Stimulated activated CD8-positive, alpha-beta memory T cell treated with anti-CD3 and anti-CD28 coated beads, Interleukin-15, amount 100 ng/mL, for 4 hours (primary cell): ENCODE results near the gene KCNE2.
"Not testable (repeated sequence)": the region's sequence is repeated elsewhere in the genome, so short reads cannot be mapped to it uniquely, and the experiment has no call there.

Source experiments
- DNase-seq, 2 donors: peaks; one replicate each; pipeline ENCODE4 v3.0.0-alpha.2; 2020; ENCODE audit warnings: low read depth in 2 of 2

Gene KCNE2

DNA sequence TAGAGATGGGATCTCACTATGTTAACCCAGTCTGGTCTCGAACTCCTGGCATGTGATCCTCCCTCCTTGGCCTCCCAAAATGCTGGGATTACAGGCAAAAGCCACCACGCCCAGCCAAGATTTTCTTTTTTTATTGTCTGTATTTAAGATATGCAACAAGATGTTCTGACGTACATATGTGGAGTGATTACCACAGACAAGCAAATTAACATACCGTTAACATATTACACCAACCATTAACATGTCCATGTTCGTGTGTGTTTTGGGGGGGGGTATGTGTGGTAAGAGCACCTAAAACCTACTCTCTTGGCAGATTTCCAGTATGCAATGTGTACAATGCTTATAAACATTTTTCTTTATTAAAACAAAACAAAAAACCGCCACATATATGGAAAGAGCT is 10.6 kb upstream of the KCNE2 start:
- DNase-seq: no peak

DNA sequence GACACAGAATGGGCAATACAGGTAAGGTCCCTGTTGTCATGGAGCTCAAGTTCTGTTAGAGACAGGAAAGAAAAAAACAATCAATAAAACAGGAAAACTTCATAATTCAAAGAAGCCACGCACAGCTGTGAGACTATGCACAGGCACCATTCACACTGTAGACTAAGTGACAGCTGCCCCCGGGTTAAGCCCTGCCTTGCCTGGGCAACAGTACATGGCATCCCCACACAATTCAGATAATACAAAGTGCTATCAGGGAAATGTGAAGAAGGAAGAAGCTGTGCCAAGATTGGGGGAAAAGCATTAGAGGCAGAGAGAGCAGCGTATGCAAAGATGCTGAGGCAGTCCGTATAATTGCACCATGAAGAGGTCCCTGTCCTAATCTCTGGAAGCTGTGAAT is 9.0 kb upstream of the KCNE2 start:
- no peak for DNase-seq

DNA sequence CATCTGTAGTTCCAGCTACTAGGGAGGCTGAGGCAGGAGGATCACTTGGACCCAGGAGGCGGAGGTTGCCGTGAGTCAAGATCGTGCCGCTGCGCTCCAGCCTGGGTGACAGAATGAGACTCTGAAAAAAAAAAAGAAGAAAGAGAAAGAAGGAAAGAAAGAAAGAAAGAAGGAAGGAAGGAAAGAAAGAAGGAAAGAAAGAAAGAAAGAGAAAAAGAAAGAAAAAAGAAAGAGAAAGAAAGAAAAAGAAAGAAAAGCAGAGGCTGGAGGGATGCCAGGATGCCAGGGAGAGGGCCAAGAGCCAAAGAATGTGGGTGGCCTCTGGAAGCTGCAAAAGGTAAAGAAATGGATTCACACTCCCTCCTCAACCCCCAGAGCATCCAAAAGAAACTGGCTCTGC is 8.2 kb upstream of the KCNE2 start:
- DNase-seq: no peak

DNA sequence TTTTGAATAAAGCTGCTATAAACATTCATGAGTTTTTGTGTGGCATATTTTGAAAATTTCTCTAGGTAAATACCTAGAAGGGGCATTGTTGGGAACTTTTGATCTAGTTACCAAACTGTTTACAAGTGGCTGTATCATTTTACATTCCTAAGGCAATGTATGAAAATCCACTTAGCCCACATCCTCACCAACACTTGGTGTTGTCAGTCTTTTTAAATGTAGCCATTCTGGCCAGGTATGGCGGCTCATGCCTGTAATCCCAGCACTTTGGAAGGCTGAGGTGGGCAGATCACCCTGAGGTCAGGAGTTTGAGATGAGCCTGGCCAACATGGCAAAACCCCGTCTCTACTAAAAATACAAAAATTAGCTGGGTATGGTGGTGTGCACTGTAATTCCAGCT is 5.9 kb upstream of the KCNE2 start:
- DNase-seq: no peak

DNA sequence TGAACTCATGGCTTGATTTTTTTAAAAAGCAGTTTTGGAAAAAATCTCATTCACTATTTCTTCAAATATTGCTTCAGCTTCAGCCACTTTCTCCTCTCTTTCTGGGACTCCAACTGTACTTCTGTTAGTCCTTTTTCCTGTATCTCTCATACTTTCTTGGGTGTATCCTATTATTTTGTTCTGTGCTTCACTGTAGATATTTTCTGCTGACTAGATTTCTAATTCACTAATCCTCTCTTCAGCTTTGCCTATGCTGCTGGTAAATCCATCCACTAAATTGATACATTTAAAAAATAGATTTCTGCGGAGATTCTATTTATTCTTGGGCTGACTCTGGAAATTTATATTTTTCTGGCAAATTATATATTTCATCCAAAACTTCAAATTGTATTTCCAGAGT is 4.9 kb upstream of the KCNE2 start:
- DNase-seq: no peak

DNA sequence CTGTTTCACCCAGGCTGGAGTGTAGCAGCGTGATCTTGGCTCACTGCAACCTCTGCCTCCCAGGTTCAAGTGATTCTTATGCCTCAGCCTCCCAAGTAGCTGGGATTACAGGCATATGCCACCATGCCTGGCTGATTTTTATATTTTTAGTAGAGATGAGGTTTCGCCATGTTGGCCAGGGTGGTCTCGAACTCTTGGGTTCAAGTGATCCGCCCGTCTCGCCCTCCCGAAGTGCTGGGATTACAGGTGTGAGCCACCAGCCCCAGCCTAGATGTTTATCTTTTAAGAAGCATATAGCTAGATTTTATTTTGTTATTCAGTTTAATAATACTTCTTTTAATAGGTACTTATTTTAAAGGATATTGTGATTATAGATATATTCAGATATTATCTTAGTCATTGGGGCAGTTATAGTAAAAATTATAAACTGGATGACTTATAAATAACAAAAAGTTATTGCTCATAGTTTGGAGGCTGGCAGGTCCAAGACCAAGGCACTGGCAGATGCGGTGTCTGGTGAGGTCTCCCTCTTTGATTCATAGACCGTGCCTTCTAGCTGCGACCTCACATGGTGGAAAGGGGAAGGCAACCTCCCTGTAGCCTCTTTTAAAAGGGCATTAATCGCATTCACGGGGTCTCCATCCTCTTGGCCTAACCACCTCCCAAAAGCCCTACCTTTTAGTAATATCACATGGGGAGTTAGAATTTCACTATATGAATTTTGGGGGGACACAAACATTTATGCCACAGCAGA is 3.1 kb upstream of the KCNE2 start:
- DNase-seq: no peak

DNA sequence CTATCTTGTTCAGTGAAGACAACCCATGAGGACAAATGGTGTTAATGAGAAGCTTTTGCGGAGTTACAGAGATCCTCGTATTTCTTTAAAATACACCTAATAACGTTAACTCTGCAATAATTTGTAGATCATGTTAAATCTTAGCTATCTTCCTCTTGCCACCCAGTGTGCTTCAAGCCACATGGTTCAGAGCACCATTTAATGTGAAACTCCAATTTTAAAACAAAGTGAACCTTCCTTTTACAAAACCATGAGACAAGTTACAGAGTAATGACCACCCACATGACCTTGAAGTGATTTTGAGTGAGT is 1.7 kb upstream of the KCNE2 start:
- no peak for DNase-seq

DNA sequence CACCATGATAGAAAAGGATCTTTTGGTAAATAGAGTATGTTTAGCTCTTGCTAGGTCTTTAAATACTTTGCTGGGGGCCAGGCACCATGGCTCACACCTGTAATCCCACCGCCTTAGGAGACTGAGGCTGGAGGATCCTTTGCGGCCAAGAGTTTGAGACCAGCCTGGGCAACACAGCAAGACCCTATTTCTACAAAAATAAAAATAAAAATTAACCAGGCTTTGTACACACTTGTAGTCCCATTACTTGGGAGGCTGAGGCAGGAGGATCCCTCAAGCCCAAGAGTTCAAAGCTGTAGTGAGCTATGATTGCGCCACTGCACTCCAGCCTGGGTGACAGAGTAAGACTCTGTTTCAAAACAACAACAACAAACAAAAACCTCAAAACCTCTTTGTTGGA is 1.1 kb upstream of the KCNE2 start:
- no peak for DNase-seq

DNA sequence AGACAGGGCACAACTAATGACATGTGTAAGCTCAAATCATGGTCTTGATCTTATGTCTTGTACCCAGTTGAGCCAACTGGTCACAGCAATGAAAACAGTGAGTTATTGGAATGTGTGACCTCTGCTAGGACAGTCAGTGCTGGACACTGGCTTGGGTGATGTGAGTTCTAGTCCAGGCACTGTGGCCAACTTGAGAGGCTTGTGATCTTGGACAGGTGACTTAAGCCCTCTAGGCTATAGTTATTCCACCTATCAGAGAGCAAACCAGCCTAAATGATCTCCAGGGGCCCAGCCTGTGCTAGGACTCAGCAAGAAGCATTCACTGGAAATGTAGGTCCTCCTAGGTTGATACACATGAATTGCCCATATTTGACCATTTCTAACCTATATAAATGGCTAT is 1.1 kb downstream of the KCNE2 start:
- DNase-seq: no peak

DNA sequence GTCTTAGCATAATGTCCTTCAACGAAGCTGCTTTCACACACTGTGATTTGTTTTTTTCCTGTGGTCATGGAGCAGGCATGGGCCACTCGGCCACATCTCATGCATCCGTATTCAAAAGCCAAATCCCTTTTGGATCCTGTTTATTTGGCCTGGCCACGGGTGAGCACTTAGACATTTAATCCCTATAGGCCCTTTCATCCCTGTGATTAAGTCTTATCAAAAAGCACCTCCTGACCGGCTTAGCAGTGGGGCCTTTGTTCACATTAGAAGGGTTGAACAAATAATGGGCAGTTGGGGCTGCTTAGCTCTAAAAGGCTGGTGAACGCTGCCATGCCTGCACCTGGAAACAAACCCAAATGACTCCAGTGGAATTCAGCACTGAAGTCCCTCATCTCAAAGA is 2.0 kb downstream of the KCNE2 start:
- DNase-seq: no peak

DNA sequence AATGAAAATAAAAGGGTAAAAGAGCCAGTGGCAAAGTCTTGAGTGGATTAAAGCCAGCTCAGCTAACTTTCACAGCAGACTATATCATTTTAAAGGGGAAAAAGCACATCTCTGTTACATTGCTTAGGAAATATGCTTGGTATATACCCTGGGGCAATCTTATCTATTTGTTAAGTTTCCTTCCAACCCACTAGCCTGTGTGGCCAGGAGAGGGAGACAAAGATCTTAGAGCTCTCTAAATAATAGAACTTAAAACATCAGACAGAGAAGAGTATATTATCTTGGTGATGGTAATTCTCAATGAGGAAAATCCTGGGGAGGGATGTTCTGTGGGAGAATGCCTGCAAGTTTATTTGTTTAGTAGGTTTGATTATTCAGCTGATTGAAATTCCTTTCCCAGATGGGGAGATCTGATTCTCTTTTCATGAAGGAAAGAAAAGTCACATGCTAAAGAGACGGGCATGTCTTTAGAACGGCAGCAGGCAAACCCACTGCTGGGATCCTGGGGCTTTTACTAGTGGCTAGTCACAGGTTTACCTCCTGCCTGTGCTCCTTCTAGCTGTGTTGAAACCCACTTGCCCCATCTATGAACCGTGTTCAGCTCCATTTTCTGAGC is 3.6 kb downstream of the KCNE2 start:
- DNase-seq: no peak

DNA sequence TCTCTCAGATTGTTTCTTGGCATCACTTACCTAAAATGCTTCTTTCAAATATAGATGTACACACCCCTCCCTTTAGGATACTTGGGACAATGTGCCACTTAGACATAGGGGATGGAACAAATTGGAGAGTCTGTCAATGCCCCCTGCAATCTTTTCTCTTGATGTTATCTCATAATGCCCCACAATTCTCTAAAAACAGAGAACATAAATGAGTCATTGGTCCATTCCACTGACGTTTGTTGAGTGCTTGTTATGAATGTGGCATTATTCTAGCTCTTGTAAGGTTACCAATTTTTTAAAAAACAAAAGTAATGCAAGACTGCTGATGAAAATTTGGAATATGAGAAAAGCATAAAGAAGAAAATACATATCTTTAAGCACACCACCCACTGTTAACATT is 5.9 kb downstream of the KCNE2 start:
- DNase-seq: no peak

DNA sequence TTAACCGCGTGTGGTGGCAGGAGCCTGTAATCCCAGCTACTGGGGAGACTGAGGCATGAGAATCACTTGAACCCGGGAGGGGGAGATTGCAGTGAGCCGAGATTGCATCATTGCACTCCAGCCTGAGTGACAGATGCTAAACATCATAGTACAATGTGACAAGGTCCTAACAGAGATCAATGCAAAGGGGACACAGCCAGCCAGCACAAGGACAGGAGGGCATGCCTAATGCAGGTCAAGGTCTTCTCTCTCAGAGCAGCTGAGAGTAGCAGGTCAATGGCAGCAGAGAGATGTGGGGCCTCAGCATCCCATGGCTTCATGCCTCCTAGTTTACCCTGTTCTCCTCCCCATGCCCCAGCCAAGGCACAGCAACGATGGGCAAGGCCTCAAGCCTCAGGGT is 8.5 kb downstream of the KCNE2 start:
- DNase-seq: no peak

DNA sequence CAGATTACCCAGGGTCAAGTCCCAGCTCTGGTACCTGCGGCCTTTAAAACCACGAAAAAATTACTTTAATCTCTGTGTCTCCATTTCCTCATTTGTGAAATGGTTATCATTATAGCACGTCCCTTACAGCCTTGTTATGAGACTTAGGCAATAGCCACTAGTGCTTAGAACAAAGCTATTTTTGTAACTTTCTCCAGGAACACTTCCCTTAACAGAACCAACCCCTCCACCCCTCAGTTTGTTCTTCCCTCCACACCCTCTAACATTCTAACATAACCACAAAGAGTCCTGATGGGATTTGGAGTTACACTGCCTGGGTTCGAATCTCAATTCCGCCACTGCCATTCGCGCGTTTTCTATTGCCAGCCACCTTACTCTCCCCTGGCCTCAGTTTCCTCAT is 10.7 kb downstream of the KCNE2 start:
- not testable (repeated sequence) for DNase-seq

DNA sequence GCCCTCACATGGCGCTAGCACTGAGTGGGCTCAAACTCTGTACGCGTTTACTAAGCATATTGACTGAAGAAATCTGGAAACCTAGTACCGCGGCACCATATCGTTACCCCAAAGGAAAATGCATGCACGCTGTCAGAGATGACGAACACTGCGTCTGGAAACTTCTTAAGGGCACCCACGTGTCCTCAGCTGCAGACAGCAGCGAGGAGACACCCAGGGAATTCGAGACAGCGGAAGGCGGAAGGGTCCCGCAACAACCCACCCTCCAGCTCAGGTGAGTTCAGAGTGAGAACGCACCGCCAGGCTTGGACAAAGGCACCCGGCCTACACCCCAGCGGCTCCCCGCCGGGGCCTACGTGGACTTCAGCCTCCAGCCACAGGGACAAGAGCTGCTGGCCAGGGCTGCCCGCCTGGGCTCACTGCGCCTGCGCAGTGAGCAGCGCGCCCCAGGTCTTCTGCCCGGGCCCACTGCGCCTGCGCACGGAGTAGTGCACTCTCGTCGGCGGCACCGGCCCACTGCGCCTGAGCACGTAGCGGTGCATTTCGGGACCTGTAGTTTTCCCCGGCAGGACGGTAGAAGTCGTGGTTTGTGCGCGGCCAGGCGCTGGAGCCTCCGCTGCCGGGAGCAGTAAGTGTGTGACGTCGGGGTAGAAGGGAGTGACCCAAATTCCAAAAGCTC is 11.3 kb downstream of the KCNE2 start, which contains the start of gene SMIM11:
SMIM11 (plus strand) TSS at position 568 of the 679 bp plus-strand sequence. CDS start 3,998 bp downstream, outside the sequence.
- DNase-seq: not testable (repeated sequence)

DNA sequence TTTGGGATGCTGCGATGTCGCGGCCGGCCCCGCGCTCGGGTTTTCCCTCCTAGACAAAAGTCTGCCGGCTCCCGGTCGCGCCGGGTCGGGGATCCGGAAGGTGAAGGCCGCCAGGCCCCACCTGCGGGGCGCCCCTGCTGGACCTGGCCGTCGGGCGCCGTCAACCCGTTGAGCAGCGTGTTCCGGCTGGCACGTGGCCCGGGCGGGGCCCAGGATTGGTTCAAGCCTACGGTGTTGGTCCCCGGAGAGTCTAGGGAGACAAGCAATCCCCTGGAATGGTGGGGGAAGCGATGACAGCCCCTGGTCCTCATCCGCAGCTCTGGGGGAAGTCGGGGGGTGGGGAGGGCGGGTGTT is 11.8 kb downstream of the KCNE2 start:
- DNase-seq: not testable (repeated sequence)

DNA sequence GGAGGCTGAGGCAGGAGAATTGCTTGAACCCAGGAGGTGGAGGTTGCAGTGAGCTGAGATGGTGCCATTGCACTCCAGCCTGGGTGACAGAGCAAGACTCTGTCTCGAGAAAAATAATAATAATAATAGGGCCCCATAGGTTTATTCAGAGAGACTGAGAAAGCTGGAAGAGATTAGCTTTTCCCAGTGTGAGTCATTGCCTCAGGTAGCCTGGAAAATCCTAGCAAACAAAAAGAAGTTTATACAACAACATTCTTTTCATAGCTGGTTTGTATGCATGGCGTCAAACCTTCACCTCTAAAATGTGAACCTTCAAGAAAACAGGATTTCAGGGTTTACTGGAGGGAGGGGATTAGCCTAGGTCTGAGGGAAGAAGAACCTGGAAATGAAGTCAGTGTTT is 19.3 kb downstream of the KCNE2 start:
- DNase-seq: not testable (repeated sequence)

DNA sequence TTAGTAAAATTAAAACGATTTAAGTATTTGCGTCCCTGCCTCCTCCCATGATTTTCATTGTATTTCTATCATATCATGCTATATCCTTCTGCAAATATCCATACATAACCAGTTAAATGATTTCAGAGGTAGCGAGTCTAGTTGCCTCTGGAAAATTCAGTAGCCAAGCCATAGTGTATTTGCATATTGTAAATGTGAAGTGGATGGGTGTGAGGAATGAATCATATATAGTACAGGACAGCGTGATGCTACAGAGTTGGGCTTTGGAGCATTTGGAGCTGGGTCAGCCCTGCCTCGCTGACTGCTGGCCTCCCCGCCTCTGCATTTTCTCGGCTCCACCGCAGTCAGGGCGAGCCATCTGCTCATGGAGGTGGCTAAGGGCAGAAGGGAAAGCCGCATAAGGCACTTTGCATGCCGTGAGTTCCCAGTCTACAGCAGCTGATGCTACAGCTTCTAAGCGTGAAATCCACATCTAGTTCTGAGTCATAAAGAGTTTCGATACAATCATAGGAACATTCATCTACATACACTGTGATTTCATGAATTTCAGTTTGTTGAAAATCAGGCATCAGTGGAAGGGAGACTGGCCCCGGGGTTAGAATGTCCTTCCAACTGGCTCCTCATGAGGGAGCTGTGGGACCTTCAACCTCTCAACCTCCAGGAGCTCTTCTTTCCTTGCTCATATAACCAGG is 20.1 kb downstream of the KCNE2 start:
- not testable (repeated sequence) for DNase-seq

DNA sequence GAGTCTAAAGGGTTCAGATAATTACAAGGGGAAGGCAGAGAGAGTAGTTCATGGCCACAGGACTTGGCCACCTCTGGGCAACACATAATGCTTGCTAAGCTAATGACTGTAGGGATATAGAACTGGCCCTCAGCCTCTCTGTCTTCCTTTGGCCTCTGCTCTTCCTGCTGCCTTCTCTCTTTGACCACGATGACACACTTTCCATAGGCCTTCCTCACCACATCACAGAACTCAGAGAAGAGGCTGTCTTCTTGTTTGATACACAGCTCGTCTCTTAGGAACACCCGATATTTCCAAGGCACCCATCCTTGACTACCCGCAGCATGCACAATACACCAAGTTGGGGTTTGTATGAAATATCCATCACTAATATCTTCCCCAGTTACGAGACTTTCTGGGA is 36.7 kb downstream of the KCNE2 start:
- DNase-seq: not testable (repeated sequence)

DNA sequence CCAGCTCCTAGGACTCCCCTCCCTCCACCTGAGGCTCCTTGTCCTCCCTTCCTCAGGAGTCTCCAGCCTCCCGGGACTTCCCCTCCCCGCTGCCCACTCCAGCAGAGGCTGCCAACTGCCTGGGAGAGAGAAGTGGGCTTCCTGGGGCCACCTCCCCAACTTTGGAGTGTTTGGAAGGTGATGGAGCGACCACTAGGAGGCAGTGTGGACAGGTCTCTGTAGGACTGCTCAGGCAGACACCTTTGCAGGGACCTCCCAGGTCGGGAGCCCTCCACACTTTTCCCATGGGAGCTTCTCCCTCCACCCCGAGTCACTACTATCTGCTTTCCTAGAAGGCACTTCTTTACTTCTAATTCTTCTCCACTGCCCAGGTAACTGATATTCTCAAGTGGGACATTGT is 40.9 kb downstream of the KCNE2 start:
- DNase-seq: not testable (repeated sequence)

DNA sequence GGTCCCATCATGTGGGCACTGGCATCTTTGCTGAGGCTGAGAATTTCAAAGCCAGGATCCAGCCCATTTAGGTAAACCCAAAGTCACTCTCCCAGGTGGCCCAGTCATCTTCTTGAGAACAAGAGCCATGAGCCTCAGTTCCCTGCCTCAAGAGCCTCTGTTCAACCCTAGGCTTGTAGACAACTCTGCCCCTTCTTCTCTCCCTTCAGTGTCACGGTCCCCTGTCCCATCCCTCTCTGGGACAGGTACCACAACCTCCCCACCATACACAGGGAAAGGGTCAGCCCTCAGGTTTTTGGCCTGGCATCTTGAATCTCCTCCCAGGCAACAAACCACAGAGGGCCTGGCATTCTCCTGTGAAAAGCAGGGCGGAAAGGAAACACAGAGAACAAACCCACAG is 41.9 kb downstream of the KCNE2 start:
- DNase-seq: not testable (repeated sequence)

DNA sequence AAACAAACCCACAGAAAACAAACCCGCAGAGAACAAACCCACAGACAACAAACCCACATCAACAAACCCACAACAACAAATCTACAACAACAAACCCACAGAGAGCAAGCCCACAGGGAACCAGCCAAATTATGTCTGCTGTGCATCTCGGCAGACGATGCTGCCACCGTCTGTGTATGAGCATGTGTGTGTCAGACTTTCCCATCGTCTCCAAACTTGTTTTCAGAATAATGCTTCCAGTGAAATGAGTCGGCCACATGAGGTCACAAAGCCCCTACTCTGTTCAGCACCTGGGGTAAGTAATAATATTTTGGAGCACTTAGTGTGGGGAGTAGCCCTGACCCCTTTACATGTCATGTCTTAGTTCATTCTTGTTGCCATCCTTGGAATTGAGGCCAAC is 42.3 kb downstream of the KCNE2 start:
- DNase-seq: not testable (repeated sequence)

DNA sequence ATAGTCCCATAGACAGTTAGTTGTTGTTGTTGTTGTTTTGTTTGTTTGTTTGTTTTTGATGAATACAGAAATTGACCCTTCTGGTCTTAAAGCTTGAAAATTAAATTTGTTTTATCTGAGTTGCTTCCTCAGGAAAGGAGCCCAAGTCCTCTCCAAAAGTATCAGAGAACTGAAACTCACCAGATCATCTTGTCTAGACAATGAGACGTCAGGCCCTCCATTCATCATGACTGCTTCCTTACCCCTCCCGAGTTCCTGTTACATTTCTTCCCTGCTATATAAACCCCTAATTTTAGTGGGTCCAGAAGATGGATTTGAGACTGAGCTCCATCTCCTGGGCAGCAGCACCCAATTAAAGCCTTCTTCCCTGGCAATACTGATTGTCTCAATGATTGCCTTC is 42.9 kb downstream of the KCNE2 start:
- not testable (repeated sequence) for DNase-seq
